T-helper 2 cell treated with Interferon-gamma antibody and Interleukin-4, amounts not matched to agents 100 ng/mL and 5 ng/mL, for 36 hours (primary cell): ENCODE data around the gene ZNF275. TPM values are rescaled to one million over a fixed set of nuclear protein-coding genes. Genes with fewer than 3 reads are reported as not detected.
"Not testable (repeated sequence)": the region's sequence is repeated elsewhere in the genome, so short reads cannot be mapped to it uniquely, and the experiment has no call there.

ENCODE experiments used
- intact Hi-C: fragments of 100-400 bp; cut with micrococcal nuclease; formaldehyde crosslinking; loops from one replicate; pipeline ENCODE4 v1.15.1; 2023
- total RNA-seq: library from RNA; stranded (reverse); gene quantifications from 2 replicates; pipeline ENCODE4 v1.2.3, GENCODE V29; 2022

Gene ZNF275
- total RNA-seq, 1 donor from 2014 or later, result 20.7 TPM

DNA sequence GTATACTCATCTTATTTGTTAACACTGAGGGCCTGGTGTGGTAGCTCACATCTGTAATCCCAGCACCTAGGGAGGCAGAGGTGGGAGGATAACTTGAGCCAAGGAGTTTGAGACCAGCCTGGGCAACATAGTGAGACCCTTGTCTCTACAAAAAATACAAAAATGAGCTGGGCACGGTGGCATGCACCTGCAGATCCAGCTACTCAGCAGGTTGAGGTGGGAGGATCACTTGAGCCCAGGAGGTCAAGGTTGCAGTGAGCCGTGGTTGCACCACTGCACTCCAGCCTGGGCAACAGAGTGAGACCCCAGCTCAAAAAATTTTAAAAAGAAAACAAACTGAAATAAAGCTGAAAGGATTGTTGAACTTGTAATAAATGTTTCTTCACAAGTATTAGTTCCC lies 51.0 kb downstream of the ZNF275 start:
- intact Hi-C loops, result not testable (repeated sequence)

DNA sequence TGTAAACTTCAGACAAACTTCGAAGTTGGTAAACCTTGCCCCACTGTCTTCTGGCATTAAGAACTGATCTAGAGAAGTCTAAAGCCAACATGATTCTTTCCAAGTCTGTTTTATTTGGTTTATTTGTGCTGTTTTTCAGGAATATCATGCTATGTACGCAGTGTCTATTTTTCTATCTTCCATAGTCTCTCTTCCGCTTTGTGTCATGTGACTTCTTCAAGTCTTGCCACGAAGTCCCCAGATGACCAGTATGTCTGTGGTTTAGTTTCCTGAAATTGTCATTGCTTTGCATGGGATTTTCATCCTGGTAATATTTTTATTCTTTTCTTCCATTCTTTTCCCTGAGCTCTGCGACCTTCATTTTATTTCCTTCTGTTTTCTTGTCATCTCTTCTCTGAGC lies 52.1 kb downstream of the ZNF275 start:
- intact Hi-C loops, result no loop called here

DNA sequence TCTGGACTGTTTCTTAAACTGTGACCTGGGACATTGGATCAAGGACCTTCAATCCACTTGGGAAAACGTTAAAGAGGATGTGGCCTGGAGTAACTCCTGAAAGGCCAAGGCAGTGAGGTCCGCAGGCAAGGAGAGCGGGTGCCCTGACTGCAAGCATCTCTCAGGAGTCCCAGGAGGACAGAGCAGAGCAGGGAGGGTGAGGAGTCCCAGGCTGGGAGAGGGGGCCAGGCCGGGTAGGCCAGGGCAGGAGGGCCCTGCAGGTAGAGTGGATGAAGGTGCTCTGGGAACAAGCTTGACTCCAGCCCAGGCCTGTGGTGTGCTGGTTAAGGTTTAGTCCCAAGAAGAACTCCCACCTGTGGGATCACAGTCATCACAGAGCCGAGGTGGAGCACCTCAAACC lies 53.4 kb downstream of the ZNF275 start:
- intact Hi-C loops, result no loop called here

DNA sequence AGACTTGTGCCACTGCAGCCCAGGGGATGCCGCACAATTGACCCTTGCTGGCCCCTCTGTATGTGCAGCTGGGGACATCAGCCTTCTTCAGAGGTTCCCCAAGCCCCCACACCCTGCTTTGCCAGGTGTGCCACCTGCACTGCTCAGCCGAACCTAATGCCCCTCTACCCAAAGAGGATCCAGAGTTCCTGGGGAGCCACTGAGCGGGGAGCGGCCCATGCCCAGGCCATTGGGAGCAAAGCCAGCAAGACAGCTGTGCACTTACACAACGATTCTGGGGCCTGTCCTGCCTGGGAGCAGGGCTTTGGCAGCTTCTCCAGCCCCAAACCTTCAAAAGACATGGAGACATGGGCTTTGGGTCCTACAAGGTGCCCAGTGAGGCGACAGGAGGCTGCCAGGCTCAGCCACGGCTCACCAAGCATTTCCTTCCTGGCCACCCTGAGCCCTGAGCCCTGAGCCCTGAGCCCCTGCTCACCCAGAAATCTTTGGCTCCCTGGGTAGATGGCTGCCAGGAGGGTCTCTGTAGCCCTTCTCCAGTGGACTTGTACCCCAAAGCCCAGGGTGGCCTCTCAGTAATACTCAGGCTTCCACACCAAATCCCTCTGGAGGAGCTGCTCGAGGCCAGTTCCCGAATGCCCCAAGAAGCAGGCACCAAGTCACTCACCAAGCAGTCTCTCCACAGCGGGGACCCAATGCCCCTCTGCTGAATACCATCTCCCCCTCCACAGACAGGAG lies 54.2 kb downstream of the ZNF275 start:
- intact Hi-C loops, result no loop called here

DNA sequence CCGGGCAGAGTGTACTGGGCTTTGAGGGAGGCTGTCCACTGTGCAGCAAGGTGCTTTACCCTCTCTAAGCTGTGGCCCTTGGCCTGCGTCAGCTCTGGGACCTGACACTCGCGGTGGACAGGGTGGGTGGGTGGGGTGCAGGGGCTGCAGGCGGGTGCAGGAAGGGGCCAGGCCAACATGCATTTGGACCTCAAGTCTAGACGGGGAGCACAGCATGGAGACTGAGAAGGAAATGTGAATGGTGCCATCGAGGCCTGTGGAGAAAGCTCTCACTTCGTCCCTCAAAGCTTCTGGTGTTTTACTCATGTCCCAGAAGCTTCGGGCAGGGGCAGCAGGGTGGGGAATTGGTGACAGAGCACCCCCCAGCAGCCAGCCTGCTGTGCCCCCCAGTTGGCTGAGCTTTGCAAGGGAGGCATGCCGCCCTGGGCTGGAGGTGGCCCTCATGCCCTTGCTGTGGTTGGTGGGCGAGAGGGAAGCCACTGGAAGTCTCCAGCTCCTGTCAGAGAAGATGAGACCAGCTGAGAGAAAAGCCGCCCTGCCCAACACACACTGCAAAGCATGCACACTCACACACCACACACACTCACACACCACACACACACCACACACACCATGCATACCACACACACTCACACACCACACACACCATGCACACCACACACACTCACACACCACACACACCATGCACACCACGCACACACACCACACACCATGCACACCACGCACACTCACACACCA lies 54.9 kb downstream of the ZNF275 start:
- intact Hi-C loops, result no loop called here

DNA sequence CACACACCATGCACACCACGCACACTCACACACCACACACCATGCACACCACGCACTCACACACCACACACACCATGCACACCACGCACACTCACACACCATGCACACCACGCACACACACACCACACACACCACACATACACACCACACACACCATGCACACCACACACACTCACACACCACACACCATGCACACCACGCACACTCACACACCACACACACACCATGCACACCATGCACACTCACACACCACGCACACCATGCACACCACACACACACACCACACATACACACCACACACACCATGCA lies 55.5 kb downstream of the ZNF275 start:
- intact Hi-C loops, result not testable (repeated sequence)

DNA sequence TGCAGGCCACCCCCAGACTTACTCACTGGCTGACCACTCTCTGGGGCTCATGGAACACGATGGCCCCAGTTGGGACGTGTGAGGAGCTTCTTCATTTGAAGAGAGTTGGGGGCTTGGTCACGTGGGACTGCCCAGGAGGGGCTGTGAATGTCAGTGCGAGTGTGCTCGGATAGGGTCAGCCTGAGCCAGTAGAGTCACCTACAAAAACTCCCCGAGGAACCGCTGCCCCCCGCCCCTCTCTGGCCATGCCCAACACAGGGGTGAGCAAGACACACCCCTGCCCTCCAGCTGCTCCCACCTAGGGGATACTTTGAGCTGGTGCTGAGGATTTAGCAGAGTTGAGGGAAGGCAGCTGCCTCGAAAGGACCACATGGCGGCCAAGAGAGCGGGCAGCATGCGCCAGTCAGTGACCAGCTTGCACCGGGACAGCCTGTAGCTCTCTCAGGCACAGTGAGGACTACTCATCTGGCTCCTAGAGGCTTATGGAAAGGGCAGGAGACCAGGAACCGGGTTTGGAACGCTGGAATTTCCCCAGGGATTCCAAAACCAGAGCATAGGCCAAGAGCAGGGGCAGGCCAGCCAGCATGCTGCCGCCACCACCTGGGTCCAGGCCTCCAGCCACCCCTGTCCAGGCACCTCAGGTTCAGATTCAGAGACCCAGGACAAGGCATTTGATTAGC lies 58.8 kb downstream of the ZNF275 start:
- intact Hi-C loops, result no loop called here

DNA sequence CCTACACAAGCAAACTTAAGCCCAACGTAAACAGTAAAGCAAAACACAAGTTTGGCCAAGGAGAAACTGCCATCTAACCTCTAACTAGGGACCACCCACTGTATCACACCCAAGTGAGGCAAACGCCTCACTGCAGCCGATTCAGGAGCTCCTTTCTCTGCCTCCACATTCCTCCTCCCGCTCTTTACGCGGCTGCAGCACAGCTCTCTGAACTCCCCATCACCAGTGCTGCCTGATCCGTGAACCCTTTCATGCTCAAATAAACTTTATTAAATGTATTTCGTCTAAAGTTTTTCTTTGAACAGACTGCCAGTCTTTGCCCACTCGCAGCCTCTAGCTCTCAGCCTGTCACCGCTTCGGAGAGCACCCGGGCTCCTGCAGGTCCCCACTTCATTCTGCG lies 60.7 kb downstream of the ZNF275 start:
- intact Hi-C loops, result no loop called here

DNA sequence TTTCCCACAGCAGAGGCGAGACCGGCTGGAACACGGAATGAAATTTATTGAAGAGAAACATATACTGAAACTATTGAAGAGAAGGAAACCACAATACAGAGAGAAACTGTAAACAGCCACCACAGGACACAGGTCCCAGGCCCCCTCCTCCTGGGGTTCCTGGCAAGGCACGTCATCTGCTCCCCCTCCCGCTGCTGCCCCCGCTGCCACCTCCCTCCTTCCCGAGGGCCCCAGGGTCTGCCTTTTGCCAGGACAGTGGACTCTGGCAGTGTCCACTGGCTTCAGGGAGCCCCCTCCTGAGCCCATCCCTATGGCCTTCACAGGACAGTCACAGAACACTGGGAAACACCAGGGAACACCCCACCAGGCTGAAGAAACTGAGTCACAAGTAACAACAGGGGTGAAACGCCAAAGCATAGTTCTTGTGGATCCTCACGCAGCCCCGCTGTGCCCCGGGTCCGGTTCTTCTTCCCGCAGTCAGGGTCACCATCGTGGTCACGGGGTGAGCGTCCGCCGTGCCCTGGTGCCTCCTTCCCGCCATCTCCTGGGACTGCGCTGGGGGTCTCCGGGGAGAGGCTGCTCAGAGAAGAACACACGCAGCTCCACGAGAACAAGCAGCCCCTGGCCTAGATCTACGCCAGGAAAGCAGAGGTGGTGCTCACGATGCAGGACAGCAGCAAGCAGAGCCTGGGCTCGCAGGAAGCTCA lies 61.8 kb downstream of the ZNF275 start:
- intact Hi-C loops, result no loop called here

DNA sequence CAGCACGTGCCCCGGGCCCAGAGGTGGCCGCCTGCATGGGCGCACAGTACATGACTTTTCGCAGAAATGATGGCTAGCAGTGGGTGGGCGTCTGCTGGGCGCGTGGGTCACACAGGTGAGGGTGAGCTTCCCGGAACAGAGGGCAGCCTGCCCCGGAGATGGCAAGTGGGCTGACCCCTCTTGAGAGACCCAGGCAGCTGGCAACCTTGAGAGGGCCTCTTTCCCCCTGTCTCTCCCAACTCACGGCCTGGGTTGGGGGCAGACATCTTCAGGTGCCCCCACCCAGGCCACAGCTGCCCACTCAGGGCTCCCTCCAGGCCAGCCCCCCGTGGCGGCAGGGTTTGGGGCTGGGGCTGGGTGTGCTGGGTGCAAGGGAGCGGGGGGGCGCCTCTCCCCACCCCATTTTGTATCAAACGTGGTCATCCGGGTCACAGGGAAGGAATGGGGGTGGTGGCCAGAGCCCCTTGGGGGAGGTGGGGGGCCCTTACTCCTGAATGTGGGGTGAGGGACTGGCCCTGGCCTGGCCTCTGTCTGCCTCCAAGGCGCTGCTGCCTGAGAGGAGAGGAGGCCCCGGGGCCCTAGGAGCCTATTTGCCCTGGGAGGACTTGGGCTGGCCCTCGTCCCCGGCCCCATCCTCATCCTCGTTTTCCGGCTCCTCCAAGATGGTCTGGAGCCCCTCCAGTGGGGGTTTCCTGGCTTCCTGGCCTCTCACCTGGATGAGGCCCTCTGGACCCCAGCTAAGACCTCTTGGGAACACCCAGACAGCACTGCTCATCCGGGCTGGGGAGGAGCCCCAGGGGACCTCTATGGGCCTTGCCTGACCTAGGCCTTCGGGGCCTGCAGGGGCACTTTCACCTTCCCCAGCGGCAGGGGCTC lies 62.6 kb downstream of the ZNF275 start:
- intact Hi-C loops, result no loop called here

DNA sequence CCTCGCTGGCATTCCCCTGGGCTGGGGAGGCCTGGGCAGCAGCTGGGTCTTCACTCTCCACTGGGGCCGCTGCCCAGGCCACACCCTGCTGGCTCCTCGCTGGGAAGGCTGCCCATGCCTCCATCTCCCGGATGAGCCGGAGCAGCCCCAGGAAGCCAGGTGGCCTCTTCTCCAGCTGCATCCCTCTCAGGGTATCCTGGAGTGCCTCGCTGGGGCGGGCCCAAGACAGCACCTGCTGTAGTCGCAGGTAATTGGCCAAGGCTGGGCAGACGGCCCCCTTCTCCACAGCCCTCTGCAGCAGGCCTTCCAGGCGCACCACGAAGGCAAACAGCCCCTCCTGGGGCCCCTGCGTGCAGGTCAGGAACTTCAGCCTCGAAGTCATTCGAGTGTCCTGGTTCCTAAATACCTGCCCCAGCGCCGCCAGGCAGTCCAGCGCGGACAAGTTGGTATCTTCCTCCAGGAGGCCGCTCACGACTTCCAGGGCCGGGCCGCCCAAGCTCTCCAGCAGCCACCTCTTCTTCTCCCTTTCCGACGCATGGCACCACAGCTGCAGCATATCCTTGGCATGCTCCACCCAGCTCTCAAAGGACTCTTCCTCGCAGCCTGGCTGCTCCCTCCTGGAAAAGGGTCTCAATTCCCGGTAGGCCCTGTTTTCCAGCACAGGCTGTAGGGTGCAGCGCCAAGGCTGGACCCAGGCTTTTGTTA lies 63.5 kb downstream of the ZNF275 start:
- intact Hi-C loops, result no loop called here

DNA sequence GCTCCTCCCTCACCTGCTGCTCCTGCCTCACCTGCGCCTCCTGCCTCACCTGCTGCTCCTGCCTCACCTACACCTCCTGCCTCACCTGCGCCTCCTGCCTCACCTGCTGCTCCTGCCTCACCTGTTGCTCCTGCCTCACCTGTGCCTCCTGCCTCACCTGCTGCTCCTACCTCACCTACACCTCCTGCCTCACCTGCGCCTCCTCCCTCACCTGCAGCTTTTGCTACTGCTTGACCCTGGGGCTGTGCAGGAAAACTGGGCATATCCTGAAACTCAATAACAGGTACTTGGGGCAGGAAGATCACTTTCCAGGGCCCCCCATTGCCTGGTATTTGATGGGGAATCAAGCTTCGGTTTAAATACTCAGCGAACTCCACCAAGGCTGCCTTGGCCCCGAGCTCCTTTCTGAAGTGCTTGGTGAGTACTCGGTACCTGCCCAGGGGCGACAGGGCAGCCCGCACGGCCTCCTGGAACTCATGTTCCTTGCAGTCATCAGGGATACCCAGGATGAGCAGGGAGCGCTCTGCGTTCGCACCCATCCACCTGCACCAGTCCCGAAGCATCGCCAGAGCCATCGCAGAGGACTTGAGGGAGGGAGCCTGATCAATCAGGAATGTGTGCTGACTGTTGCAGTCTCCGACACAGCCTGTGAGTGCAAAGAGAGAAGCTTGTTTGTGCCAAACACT lies 64.5 kb downstream of the ZNF275 start:
- intact Hi-C loops, result no loop called here

DNA sequence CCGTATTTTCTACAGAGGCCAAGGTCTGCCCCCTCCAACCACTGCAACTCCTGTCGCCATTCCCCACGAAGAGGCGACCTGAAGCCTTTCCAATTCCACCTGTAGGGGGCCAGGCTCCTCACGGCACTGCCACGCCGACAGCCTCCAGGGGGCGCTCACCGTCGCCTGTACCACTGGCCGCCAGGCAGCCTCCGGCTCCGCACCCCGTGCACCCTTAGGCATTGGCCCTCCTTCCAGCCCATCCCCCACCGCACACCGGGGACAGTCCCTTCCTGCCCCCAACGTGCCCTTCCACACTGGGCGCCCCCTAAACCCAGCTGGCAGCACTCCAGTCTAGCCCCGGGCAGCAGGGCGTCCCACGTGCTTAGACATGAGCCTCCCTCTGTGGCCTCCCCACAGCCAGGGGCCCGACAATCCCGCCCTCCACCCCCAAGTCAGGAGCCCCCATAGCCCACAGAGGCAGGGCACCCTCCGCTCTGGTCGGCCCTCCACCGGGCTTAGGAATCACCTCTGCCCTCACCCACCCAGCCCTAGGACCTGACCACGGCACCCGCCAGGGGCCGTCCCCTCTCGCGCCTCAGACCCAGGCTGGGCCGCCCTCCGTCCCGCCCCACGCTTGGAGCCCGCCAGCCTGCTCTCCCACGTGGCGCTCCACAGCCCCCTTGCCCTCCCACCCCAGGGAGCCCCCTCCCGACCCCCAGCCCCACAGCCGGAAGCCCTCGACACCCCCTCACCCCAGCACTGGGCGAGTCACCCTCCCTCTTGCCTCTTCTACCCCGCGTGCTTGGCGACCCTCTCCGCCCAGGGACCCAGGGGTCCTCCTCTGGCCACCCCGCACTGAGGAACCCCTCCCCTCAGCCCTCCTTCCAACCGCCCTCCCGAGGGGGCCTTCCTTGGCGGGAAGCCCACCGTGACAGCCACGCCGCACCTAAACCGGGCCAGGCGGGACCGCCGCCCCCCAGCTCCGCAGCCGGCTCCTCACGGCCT lies 66.5 kb downstream of the ZNF275 start:
- intact Hi-C loops, result loop anchor here (10.0 kb wide), 1 partner anchor 64 kb away; no protein-coding TSS in a partner anchor

DNA sequence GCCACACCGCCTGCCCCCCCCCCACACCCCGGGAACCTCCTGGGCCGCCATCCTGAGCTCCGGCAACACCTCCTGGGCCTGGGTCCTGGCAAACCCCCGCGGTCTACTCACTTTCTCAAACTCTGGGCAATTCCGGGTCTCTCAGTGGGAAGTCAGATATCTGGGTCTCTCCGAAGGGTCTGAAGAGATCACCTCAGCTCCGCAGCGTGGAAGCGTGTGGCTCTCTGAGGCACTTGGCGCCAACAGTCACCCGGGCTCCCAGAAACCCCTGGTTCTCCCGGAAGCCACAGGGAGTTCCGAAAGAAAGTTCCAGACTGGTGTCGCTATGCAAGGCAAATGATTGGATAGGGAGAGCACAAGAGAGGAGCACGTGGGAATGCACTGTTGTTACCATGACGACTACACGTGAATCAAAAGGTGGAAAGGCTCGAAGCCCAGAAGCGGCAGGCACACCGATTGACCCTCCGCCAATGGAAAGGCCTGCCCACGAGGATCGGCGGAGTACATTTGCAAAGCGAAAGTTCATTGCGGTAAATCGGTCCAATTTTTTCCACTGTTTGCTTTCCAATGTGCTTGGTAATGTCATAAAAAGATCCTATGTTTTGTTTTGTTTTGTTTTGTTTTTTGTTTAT lies 67.3 kb downstream of the ZNF275 start, which contains the start of gene PNMA6E:
Gene PNMA6E, minus strand, starts transcription at position 218 of the 632 bp plus-strand sequence. CDS start 2,501 bp downstream, outside the sequence.
- intact Hi-C loops, result loop anchor here (10.0 kb wide), 1 partner anchor 64 kb away; no protein-coding TSS in a partner anchor
